Trophoblast cell (in vitro differentiated cells and primary cell): ENCODE measurements around the gene CCL3.
"Not testable (repeated sequence)": the region's sequence is repeated elsewhere in the genome, so short reads cannot be mapped to it uniquely, and the experiment has no call there.

Source experiments
- DNase-seq, 2 donors: peaks; one replicate each; pipeline ENCODE4 v3.0.0-alpha.2; 2016
- H2AFZ ChIP-seq: 2 replicates; pipeline ENCODE4 v1.6.1; 2013; ENCODE audit warnings: low read length, moderate library complexity, mild to moderate bottlenecking; ENCODE audit not compliant: insufficient read depth, poor library complexity
- H2AK5ac ChIP-seq: 2 replicates; pipeline ENCODE4 v1.6.1; 2013; ENCODE audit warnings: mild to moderate bottlenecking, low read length
- H2BK120ac ChIP-seq: 2 replicates; pipeline ENCODE4 v1.6.1; 2013; ENCODE audit warnings: low read length, mild to moderate bottlenecking, moderate library complexity; ENCODE audit not compliant: insufficient read depth, poor library complexity
- H2BK12ac ChIP-seq: 2 replicates; pipeline ENCODE4 v1.6.1; 2013; ENCODE audit warnings: mild to moderate bottlenecking, low read length, moderate library complexity
- H2BK5ac ChIP-seq: 2 replicates; pipeline ENCODE4 v1.6.1; 2013; ENCODE audit warnings: low read length, low read depth, moderate library complexity, mild to moderate bottlenecking; ENCODE audit not compliant: poor library complexity
- H3K14ac ChIP-seq: 2 replicates; pipeline ENCODE4 v1.6.1; 2013; ENCODE audit warnings: mild to moderate bottlenecking, low read length
- H3K18ac ChIP-seq: 2 replicates; pipeline ENCODE4 v1.6.1; 2013; ENCODE audit warnings: mild to moderate bottlenecking, low read length
- H3K23ac ChIP-seq: 2 replicates; pipeline ENCODE4 v1.6.1; 2013; ENCODE audit warnings: low read length
- H3K27ac ChIP-seq: 2 replicates; pipeline ENCODE4 v1.5.1; 2013; ENCODE audit warnings: low read depth, mild to moderate bottlenecking, inconsistent platforms, low read length, moderate library complexity
- H3K27me3 ChIP-seq: 2 replicates; pipeline ENCODE4 v1.6.1; 2013; ENCODE audit warnings: inconsistent platforms, mild to moderate bottlenecking, low read length, moderate library complexity; ENCODE audit not compliant: insufficient read depth
- H3K36me3 ChIP-seq, 2 experiments: 1 replicate in 1 of 2; 2 replicates in 1 of 2; pipeline ENCODE4 v1.6.1; 2013; ENCODE audit warnings: low read length in 2 of 2, mild to moderate bottlenecking in 2 of 2, moderate library complexity in 1 of 2; ENCODE audit not compliant: insufficient read depth in 2 of 2, control insufficient read depth in 1 of 2
- H3K4ac ChIP-seq: 2 replicates; pipeline ENCODE4 v1.6.1; 2013; ENCODE audit warnings: low read depth, mild to moderate bottlenecking, low read length, moderate library complexity
- H3K4me1 ChIP-seq, 2 experiments: 1 replicate in 1 of 2; 2 replicates in 1 of 2; pipeline ENCODE4 v1.6.1; 2013; ENCODE audit warnings: low read length in 2 of 2, mild to moderate bottlenecking in 2 of 2, moderate library complexity in 1 of 2; ENCODE audit not compliant: insufficient read depth in 2 of 2, control insufficient read depth in 1 of 2
- H3K4me2 ChIP-seq: 2 replicates; pipeline ENCODE4 v1.6.1; 2013; ENCODE audit warnings: inconsistent platforms, mild to moderate bottlenecking, low read length, moderate library complexity
- H3K4me3 ChIP-seq: 2 replicates; pipeline ENCODE4 v1.5.1; 2013; ENCODE audit warnings: mild to moderate bottlenecking, low read depth, low read length, inconsistent platforms
- H3K79me1 ChIP-seq: one replicate; pipeline ENCODE4 v1.6.1; 2013; ENCODE audit warnings: low read length
- H3K79me2 ChIP-seq: 2 replicates; pipeline ENCODE4 v1.6.1; 2013; ENCODE audit warnings: low read length, mild to moderate bottlenecking; ENCODE audit not compliant: control insufficient read depth, insufficient read depth, poor library complexity
- H3K9ac ChIP-seq: 2 replicates; pipeline ENCODE4 v1.6.1; 2013; ENCODE audit warnings: mild to moderate bottlenecking, low read length
- H3K9me3 ChIP-seq: 2 replicates; pipeline ENCODE4 v1.6.1; 2013; ENCODE audit warnings: low read depth, mild to moderate bottlenecking, control low read depth, inconsistent platforms, low read length; ENCODE audit not compliant: insufficient read depth
- H4K12ac ChIP-seq: 2 replicates; pipeline ENCODE4 v1.6.1; 2013; ENCODE audit warnings: low read depth, mild to moderate bottlenecking, low read length, moderate library complexity
- H4K8ac ChIP-seq: 2 replicates; pipeline ENCODE4 v1.6.1; 2013; ENCODE audit warnings: low read depth, mild to moderate bottlenecking, low read length, moderate library complexity
- H4K91ac ChIP-seq: one replicate; pipeline ENCODE4 v1.6.1; 2013; ENCODE audit warnings: low read depth, mild to moderate bottlenecking, low read length, moderate library complexity
- WGBS: extraction: QIAGEN DNeasy Blood & Tissue Kit; methylation state at CpG from one replicate; pipeline ENCODE4 v1.1.7; 2013; ENCODE audit warnings: missing lambda C conversion rate; ENCODE audit not compliant: insufficient read length, insufficient coverage; ENCODE audit errors: extremely low coverage; 5-methylcytosine and 5-hydroxymethylcytosine counted together

The CCL3 gene

DNA sequence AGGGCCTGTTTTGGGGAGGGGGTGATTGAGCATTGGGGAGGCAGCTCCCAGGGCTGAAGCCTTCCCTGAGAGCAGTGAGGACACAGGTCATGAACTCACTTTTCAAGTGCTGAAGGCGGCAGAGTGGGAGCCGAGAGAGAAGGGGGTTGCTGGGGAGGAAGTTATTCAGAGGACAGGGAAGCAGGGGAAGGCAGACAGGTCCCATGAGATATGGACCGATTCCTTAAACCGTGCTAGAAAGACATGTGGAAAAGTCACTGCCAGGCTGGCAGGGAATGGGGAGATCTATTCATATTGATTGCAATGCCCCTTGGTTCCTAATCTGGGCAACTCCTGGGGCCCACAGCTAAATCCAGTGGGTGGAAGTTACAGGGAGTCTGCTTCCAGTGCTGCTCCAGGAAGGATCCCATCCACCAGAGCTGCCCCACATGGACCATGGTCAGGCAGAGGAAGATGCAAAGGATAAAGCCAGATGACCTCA, 14.8 kb upstream of the CCL3 start:
- H3K36me3 ChIP-seq: no peaks in the 10 kb centered on the region
- no peak overlapping the region for H4K12ac ChIP-seq
- no peak overlapping the region for H3K4ac ChIP-seq
- WGBS: no CpG with 5 or more reads among the region's 4 CpGs
- no peaks in the 10 kb centered on the region for H3K4me1 ChIP-seq
- no peak overlapping the region for H2BK120ac ChIP-seq
- no peak overlapping the region for H2BK5ac ChIP-seq
- H3K9ac ChIP-seq: no peak overlapping the region
- no peak overlapping the region for H3K4me2 ChIP-seq
- no peak for DNase-seq
- H3K9me3 ChIP-seq: no peaks in the 10 kb centered on the region
- no peak overlapping the region for H2AK5ac ChIP-seq
- H3K14ac ChIP-seq: no peak overlapping the region
- H2BK12ac ChIP-seq: no peak overlapping the region
- H3K79me2 ChIP-seq: no peaks in the 10 kb centered on the region
- H3K18ac ChIP-seq: no peak overlapping the region
- no peak overlapping the region for H4K91ac ChIP-seq
- H4K8ac ChIP-seq: no peak overlapping the region
- no peak overlapping the region for H3K27ac ChIP-seq
- no peak overlapping the region for H3K23ac ChIP-seq
- H3K79me1 ChIP-seq: no peaks in the 10 kb centered on the region
- H3K4me3 ChIP-seq: no peak overlapping the region
- H3K27me3 ChIP-seq: no peaks in the 10 kb centered on the region
- no peak overlapping the region for H2AFZ ChIP-seq

DNA sequence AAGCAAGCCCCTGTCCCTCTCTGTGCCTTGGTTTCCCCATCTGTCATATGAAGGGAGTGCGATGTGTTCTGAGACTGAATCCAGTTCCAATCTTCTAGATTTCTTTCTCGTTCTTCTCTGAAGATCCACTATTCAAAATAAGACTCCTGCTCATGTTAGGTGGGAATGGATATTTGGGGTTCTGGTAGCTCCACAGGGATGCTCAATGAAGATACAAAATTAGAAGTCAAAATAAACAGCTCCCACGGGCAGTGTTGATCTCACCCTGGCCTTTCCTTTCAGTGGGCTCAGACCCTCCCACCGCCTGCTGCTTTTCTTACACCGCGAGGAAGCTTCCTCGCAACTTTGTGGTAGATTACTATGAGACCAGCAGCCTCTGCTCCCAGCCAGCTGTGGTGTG, 14.3 kb upstream of the CCL3 start:
- not testable (repeated sequence) for H3K79me2 ChIP-seq, H3K27ac ChIP-seq, H3K27me3 ChIP-seq, H3K23ac ChIP-seq, H3K4me2 ChIP-seq, H2AFZ ChIP-seq, H2BK120ac ChIP-seq, H3K9ac ChIP-seq, H4K12ac ChIP-seq, H3K4me1 ChIP-seq, H3K4me3 ChIP-seq, H2AK5ac ChIP-seq, H2BK5ac ChIP-seq, H3K18ac ChIP-seq, H3K4ac ChIP-seq, H3K36me3 ChIP-seq, H4K8ac ChIP-seq, DNase-seq, H2BK12ac ChIP-seq, H4K91ac ChIP-seq, H3K79me1 ChIP-seq, H3K9me3 ChIP-seq, H3K14ac ChIP-seq
- WGBS: no CpG with 5 or more reads among the region's 7 CpGs

DNA sequence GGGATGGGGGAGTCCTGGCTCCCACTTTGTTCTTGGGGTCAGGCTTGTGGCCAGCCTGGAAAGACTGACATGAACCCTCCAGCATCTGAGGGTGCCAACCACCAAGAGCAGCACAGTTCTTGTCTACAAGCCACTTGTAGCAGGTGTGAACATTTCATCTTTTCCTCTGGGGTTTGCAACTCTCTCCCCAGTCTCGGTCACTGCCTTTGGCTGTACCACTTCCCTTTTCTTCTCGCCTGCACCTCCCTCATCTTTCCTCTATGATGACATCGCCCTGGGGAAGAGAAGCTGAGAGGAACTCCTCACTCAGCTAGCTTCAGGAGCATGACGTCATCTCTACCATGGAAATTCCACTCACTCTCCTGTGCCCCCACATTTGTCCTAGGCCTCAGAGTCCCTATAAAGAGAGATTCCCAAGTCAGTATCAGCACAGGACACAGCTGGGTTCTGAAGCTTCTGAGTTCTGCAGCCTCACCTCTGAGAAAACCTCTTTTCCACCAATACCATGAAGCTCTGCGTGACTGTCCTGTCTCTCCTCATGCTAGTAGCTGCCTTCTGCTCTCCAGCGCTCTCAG, 13.5 kb upstream of the CCL3 start, which contains the start of gene CCL4:
CCL4 (plus strand) TSS at position 427 of the 575 bp plus-strand sequence; CDS start at position 506, 79 bp downstream.
- not testable (repeated sequence) for H3K4me2 ChIP-seq, H4K8ac ChIP-seq, H3K4me3 ChIP-seq, H3K27me3 ChIP-seq, H3K23ac ChIP-seq, H3K4ac ChIP-seq, H3K9ac ChIP-seq, H3K18ac ChIP-seq, H3K36me3 ChIP-seq, H4K12ac ChIP-seq, H3K9me3 ChIP-seq, H2AFZ ChIP-seq, H3K14ac ChIP-seq, H3K79me2 ChIP-seq, H3K27ac ChIP-seq, H3K4me1 ChIP-seq, H3K79me1 ChIP-seq, H2BK5ac ChIP-seq, H4K91ac ChIP-seq, H2BK120ac ChIP-seq, H2BK12ac ChIP-seq, H2AK5ac ChIP-seq
- WGBS: no CpG with 5 or more reads among the region's 6 CpGs
- peak in 1 of 2 donors; percentile 28 for DNase-seq

DNA sequence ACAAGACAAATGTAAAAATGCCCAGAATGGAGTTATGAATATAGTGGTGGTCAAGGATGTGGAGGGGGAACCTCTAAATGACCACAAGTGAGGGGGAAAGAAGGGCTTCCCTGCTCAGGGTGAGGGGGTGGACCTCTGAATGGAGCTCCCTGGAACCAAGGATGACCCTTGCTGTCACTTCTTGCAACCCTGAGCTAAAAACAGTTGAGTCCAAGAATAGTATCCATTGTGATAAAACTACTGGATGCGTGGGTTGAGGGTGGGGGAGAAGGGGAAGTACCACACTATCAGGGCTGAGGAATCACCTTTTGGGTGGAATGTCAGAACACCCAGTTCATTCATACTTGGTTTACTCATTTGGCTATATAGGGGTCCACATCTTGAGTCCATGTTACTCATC, 9.1 kb upstream of the CCL3 start:
- not testable (repeated sequence) for H3K27me3 ChIP-seq, H3K9ac ChIP-seq, H3K4ac ChIP-seq, H4K91ac ChIP-seq, H3K27ac ChIP-seq, H2AFZ ChIP-seq, H3K23ac ChIP-seq, H3K79me1 ChIP-seq, H3K18ac ChIP-seq, H3K9me3 ChIP-seq, H3K36me3 ChIP-seq, H4K12ac ChIP-seq, H2AK5ac ChIP-seq, H4K8ac ChIP-seq, H3K4me3 ChIP-seq, H3K79me2 ChIP-seq, DNase-seq, H2BK12ac ChIP-seq, H2BK120ac ChIP-seq, H3K4me2 ChIP-seq, H3K4me1 ChIP-seq, H2BK5ac ChIP-seq, H3K14ac ChIP-seq
- no CpG with 5 or more reads among the region's 1 CpG for WGBS
